ENCODE measurements around the gene DCUN1D4. TPM values are rescaled to one million over a fixed set of nuclear protein-coding genes. Genes with fewer than 3 reads are reported as not detected.
A peak's percentile ranks its signal among the peaks of the same experiment; 100 is the strongest.
"Not testable (repeated sequence)": the region's sequence is repeated elsewhere in the genome, so short reads cannot be mapped to it uniquely, and the experiment has no call there.

DCUN1D4 gene
- total RNA-seq, 1 donor, result 60.4 TPM

DNA sequence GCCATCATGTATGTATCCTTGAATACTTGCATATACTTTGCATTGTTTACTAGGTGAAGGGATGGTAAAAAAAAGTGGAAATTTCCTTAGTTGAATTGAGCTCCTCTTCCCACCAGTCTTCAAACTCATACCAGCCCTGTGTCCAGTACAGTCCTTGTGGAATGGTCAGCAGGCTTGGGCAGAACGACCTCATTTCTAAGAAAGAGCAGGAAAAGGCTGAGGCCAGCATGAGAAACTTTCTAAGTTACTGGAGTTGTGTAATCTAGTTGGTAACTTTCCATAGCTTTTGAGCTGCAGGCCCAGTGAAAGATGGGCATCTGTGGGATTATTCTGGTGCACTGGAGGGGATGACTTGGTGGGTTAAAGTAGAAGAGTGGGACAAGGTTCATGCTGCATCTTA, 87.6 kb downstream of the DCUN1D4 start:
- Histone ChIP-seq H2AFZ (ENCODE audit: low read length) (no peak overlapping the region), H3K27ac (ENCODE audit: low read depth, low read length) (no peak overlapping the region), H3K27me3 (ENCODE audit: insufficient read depth, low read length) (peaks cover 8% of the 10 kb centered on the region), H3K4me1 (ENCODE audit: insufficient read depth, low read length) (peaks cover 26% of the 10 kb centered on the region), H3K9me3 (ENCODE audit: low read depth, low read length) (no peaks in the 10 kb centered on the region), H3K79me2 (ENCODE audit: insufficient read depth, low read length) (no peaks in the 10 kb centered on the region), H4K20me1 (ENCODE audit: insufficient read depth, low read length) (peaks cover 4% of the 10 kb centered on the region), H3K4me3 (ENCODE audit: insufficient read depth, low read length) (no peak overlapping the region), H3K36me3 (ENCODE audit: insufficient read depth, low read length) (no peaks in the 10 kb centered on the region), H3K4me2 (ENCODE audit: insufficient read depth, low read length) (no peak overlapping the region)
- peak; percentile 25 for DNase-seq (ENCODE audit: insufficient read length, low spot score, missing footprints)
- TF ChIP-seq CTCF (IDR thresholded peaks at IDR 0.05; ENCODE audit: extremely low read depth, low read depth, low read length), result no peak

- Histone ChIP-seq H3K4me2 (ENCODE audit: insufficient read depth, low read length) (peak overlapping the region; percentile 62), H3K4me3 (ENCODE audit: insufficient read depth, low read length) (no peak overlapping the region), H3K36me3 (ENCODE audit: insufficient read depth, low read length) (no peaks in the 10 kb centered on the region), H3K79me2 (ENCODE audit: insufficient read depth, low read length) (no peaks in the 10 kb centered on the region), H3K27ac (ENCODE audit: low read depth, low read length) (peak overlapping the region; percentile 70), H4K20me1 (ENCODE audit: insufficient read depth, low read length) (peaks cover 4% of the 10 kb centered on the region), H3K9me3 (ENCODE audit: low read depth, low read length) (no peaks in the 10 kb centered on the region), H3K27me3 (ENCODE audit: insufficient read depth, low read length) (peaks cover 8% of the 10 kb centered on the region), H2AFZ (ENCODE audit: low read length) (no peak overlapping the region), H3K4me1 (ENCODE audit: insufficient read depth, low read length) (peaks cover 26% of the 10 kb centered on the region)
- DNase-seq (ENCODE audit: insufficient read length, low spot score, missing footprints), result no peak
- TF ChIP-seq CTCF (IDR thresholded peaks at IDR 0.05; ENCODE audit: extremely low read depth, low read depth, low read length), result no peak
Observed at GRCh38 chr4:51931461-51931860, 88.5 kb downstream of the DCUN1D4 start.

DNA sequence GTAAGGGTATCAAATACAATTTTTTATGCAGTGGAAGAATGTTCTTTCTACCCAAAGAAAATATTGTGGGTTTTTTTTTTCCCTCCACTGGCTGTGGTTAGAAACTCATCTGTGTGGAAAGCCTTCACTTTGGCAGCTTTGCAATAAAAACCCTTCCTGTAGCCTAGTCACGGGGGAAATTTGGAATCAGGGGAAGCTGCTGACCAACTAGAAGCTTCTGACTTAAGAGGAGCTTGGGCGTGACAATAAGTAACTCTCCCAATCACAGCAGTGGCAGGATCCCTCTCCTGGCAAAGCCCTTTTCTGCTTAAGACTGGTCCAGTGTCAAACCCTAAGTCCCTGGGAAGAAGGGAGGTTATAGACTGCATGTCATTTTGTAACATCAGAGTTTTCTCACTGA, 89.3 kb downstream of the DCUN1D4 start:
- Histone ChIP-seq H3K36me3 (ENCODE audit: insufficient read depth, low read length) (no peaks in the 10 kb centered on the region), H4K20me1 (ENCODE audit: insufficient read depth, low read length) (peaks cover 4% of the 10 kb centered on the region), H3K4me1 (ENCODE audit: insufficient read depth, low read length) (peaks cover 26% of the 10 kb centered on the region), H3K4me3 (ENCODE audit: insufficient read depth, low read length) (no peak overlapping the region), H3K4me2 (ENCODE audit: insufficient read depth, low read length) (peak overlapping the region; percentile 62), H3K9me3 (ENCODE audit: low read depth, low read length) (no peaks in the 10 kb centered on the region), H3K79me2 (ENCODE audit: insufficient read depth, low read length) (no peaks in the 10 kb centered on the region), H3K27me3 (ENCODE audit: insufficient read depth, low read length) (peaks cover 8% of the 10 kb centered on the region), H2AFZ (ENCODE audit: low read length) (no peak overlapping the region), H3K27ac (ENCODE audit: low read depth, low read length) (peak overlapping the region; percentile 70)
- TF ChIP-seq CTCF (IDR thresholded peaks at IDR 0.05; ENCODE audit: extremely low read depth, low read depth, low read length), result no peak
- DNase-seq (ENCODE audit: insufficient read length, low spot score, missing footprints), result peak; percentile 69

- peak overlapping the region; percentile 27 for H3K4me2 ChIP-seq (ENCODE audit: insufficient read depth, low read length)
- peaks cover 4% of the 10 kb centered on the region for H4K20me1 ChIP-seq (ENCODE audit: insufficient read depth, low read length)
- peaks cover 8% of the 10 kb centered on the region for H3K27me3 ChIP-seq (ENCODE audit: insufficient read depth, low read length)
- no peaks in the 10 kb centered on the region for H3K9me3 ChIP-seq (ENCODE audit: low read depth, low read length)
- peaks cover 26% of the 10 kb centered on the region for H3K4me1 ChIP-seq (ENCODE audit: insufficient read depth, low read length)
- TF ChIP-seq CTCF (IDR thresholded peaks at IDR 0.05; ENCODE audit: extremely low read depth, low read depth, low read length), result no peak
- H3K27ac ChIP-seq (ENCODE audit: low read depth, low read length), result no peak overlapping the region
- H2AFZ ChIP-seq (ENCODE audit: low read length), result no peak overlapping the region
- no peaks in the 10 kb centered on the region for H3K36me3 ChIP-seq (ENCODE audit: insufficient read depth, low read length)
- no peak for DNase-seq (ENCODE audit: insufficient read length, low spot score, missing footprints)
- H3K4me3 ChIP-seq (ENCODE audit: insufficient read depth, low read length), result no peak overlapping the region
- H3K79me2 ChIP-seq (ENCODE audit: insufficient read depth, low read length), result no peaks in the 10 kb centered on the region
Observed at GRCh38 chr4:51932684-51933083, 89.7 kb downstream of the DCUN1D4 start.

DNA sequence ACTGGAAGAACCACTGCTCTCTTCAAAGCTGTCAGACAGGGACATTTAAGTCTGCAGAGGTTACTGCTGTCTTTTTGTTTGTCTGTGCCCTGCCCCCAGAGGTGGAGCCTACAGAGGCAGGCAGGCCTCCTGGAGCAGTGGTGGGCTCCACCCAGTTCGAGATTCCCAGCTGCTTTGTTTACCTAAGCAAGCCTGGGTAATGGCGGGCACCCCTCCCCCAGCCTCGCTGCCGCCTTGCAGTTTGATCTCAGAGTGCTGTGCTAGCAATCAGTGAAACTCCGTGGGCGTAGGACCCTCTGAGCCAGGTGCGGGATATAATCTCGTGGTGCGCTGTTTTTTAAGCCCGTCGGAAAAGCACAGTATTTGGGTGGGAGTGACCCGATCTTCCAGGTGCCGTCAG, 97.5 kb downstream of the DCUN1D4 start:
- not testable (repeated sequence) for H4K20me1 ChIP-seq (ENCODE audit: insufficient read depth, low read length); H3K9me3 ChIP-seq (ENCODE audit: low read depth, low read length); H2AFZ ChIP-seq (ENCODE audit: low read length); H3K36me3 ChIP-seq (ENCODE audit: insufficient read depth, low read length); H3K4me2 ChIP-seq (ENCODE audit: insufficient read depth, low read length); H3K4me3 ChIP-seq (ENCODE audit: insufficient read depth, low read length); H3K27ac ChIP-seq (ENCODE audit: low read depth, low read length); H3K79me2 ChIP-seq (ENCODE audit: insufficient read depth, low read length); H3K27me3 ChIP-seq (ENCODE audit: insufficient read depth, low read length); DNase-seq (ENCODE audit: insufficient read length, low spot score, missing footprints)
- peaks cover 21% of the 10 kb centered on the region for H3K4me1 ChIP-seq (ENCODE audit: insufficient read depth, low read length)

All from osteoblast (primary cell).